ENCODE data around the gene TENM3. TPM values are rescaled to one million over a fixed set of nuclear protein-coding genes. Genes with fewer than 3 reads are reported as not detected.

Gene TENM3
- total RNA-seq, 3 donors from 2014 or later, result 0.58 to 19.2 (median 0.70) TPM

DNA sequence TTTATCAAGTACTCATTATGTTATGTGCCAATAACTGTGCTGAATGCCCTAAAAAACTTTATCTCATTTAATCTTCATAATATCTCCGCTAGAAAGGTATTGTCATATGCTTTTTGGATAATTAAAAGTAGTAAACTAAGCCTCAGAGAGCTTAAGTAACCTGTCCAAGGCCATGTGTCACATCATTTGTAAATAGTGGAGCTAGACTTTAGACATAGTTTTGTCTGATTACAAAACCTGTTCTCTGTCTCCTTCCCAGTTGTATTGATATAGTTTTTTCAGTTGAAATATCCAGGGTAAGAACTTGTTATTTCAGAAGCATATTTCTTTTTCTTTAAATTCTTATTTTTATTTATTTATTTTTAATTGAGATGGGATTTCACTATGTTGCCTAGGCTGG is 66.7 kb downstream of the TENM3 start:
- Histone ChIP-seq H3K4me3 (no peak overlapping the region), H3K36me3 (ENCODE audit: low read depth) (no peaks in the 10 kb centered on the region), H3K9me3 (peaks cover 13% of the 10 kb centered on the region), H3K4me1 (ENCODE audit: low read depth) (no peaks in the 10 kb centered on the region)
- intact Hi-C loops (cut with DNase I, micrococcal nuclease), result no loop called here
- DNase-seq (no peak), ATAC-seq (no peak)
- TF ChIP-seq, protein P1, sequence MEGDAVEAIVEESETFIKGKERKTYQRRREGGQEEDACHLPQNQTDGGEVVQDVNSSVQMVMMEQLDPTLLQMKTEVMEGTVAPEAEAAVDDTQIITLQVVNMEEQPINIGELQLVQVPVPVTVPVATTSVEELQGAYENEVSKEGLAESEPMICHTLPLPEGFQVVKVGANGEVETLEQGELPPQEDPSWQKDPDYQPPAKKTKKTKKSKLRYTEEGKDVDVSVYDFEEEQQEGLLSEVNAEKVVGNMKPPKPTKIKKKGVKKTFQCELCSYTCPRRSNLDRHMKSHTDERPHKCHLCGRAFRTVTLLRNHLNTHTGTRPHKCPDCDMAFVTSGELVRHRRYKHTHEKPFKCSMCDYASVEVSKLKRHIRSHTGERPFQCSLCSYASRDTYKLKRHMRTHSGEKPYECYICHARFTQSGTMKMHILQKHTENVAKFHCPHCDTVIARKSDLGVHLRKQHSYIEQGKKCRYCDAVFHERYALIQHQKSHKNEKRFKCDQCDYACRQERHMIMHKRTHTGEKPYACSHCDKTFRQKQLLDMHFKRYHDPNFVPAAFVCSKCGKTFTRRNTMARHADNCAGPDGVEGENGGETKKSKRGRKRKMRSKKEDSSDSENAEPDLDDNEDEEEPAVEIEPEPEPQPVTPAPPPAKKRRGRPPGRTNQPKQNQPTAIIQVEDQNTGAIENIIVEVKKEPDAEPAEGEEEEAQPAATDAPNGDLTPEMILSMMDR (IDR thresholded peaks at IDR 0.05), result no peak

DNA sequence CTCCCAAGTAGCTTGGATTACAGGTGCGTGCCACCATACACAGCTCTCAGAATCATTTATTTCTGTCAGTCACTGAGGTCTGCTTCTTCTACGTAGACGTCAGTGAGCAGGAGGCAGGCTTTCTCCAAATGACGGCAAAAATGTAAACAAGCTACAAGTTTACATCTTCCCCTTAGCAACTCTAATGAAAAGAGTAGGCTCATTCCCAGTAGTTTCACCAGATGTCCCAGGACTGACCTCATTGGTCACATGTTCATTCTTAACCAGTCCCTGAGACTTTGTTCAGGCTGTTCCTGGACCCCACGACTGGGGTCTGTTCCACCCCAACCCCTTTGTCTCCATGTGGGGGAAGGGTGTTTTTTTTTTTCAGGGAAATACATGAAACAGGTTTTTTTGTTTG is 67.1 kb downstream of the TENM3 start:
- Histone ChIP-seq H3K4me3 (no peak overlapping the region), H3K36me3 (ENCODE audit: low read depth) (no peaks in the 10 kb centered on the region), H3K9me3 (peaks cover 17% of the 10 kb centered on the region), H3K4me1 (ENCODE audit: low read depth) (no peaks in the 10 kb centered on the region)
- ATAC-seq, result no peak
- TF ChIP-seq, protein P1 (IDR thresholded peaks at IDR 0.05), result no peak
- intact Hi-C loops (cut with DNase I, micrococcal nuclease), result no loop called here
- DNase-seq, result no peak

DNA sequence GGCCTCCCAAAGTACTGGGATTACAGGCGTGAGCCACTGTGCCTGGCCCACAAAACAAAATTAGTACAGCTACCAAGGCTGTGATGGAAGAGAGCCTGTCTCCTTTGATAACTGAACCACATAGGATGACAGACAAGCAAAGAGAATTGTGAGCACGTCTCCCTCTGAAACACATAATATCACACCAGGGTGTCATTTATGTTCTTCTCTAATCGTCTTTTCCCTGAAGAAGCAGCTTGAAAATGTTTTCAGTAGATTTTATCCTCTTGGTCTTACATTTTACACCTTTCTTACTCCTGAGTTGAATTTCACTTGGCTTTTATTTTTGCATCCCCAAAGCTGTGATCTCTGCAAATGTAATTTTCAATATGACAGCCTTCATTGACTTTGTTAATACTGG is 67.8 kb downstream of the TENM3 start:
- intact Hi-C loops (cut with DNase I, micrococcal nuclease), result no loop called here
- DNase-seq (no peak), ATAC-seq (no peak)
- Histone ChIP-seq H3K4me1 (ENCODE audit: low read depth) (no peaks in the 10 kb centered on the region), H3K4me3 (no peak overlapping the region), H3K36me3 (ENCODE audit: low read depth) (no peaks in the 10 kb centered on the region), H3K9me3 (peaks cover 21% of the 10 kb centered on the region)
- TF ChIP-seq, protein P1 (IDR thresholded peaks at IDR 0.05), result no peak

DNA sequence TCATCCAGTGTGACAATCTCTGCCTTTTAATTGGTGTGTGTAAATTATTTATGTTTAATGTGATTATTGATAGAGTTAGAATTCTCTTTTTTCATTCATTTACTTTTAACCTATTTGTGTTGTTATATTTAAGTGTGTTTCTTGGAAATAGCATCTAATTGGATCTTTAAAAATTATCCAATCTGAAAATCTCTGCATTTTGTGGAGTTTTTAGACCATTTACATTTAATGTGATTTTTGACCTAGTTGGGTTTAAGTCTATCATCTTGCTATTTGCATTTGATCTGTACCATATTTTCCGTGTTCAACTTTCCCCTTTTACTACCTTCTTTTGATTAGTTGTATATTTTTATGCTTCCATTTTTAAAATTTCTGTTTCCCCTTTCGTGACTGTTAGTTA is 71.3 kb downstream of the TENM3 start:
- TF ChIP-seq, protein P1 (IDR thresholded peaks at IDR 0.05), result no peak
- Histone ChIP-seq H3K4me1 (ENCODE audit: low read depth) (no peaks in the 10 kb centered on the region), H3K9me3 (peaks cover 21% of the 10 kb centered on the region), H3K4me3 (no peak overlapping the region), H3K36me3 (ENCODE audit: low read depth) (no peaks in the 10 kb centered on the region)
- ATAC-seq (no peak), DNase-seq (no peak)
- intact Hi-C loops (cut with DNase I, micrococcal nuclease), result no loop called here

DNA sequence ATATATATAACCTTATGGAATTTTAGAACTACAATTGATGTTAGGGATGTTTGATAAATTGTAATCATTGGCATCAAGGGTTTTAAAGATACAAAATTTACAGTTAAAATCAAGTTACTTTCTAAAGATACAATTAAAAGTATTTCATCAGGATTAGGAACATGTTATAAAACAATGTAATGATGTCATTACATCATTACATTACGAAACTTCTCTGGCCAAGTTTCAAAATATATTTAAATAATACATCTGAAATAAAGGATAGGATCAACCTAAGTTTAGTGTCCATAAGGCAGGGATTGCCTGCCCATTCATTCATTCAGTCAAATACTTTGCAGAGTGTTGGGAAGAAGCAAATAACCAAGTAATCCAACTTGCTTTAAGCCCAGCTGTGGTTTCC is 75.1 kb downstream of the TENM3 start:
- no peaks in the 10 kb centered on the region for H3K36me3 ChIP-seq (ENCODE audit: low read depth)
- peaks cover 21% of the 10 kb centered on the region for H3K9me3 ChIP-seq
- TF ChIP-seq, protein P1 (IDR thresholded peaks at IDR 0.05), result no peak
- no peak overlapping the region for H3K4me3 ChIP-seq
- no peak for DNase-seq
- H3K4me1 ChIP-seq (ENCODE audit: low read depth), result no peaks in the 10 kb centered on the region
- ATAC-seq, result no peak
- intact Hi-C loops (cut with DNase I, micrococcal nuclease), result no loop called here

DNA sequence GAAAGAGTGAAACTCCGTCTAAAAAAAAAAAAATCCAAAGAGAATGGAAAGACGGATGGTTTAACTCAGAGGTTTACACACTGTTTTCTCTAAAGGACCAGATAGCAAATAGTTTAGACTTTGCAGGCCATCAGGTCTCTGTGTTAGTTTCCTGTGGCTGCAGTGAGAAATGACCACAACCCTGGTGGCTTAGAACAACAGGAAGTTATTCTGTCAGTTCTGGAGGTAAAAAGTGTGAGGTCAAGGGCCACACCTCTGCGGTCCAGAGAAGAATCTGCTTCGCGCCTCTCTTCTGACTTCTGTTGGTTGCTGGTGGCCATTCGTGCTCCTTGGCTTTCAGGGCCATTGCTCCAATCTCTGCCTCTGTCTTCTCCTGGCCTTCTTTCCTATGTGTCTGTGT is 76.9 kb downstream of the TENM3 start:
- ATAC-seq, result no peak
- intact Hi-C loops (cut with DNase I, micrococcal nuclease), result no loop called here
- no peak for DNase-seq
- H3K4me1 ChIP-seq (ENCODE audit: low read depth), result no peaks in the 10 kb centered on the region
- TF ChIP-seq, protein P1 (IDR thresholded peaks at IDR 0.05), result no peak
- no peak overlapping the region for H3K4me3 ChIP-seq
- peaks cover 6% of the 10 kb centered on the region for H3K9me3 ChIP-seq
- H3K36me3 ChIP-seq (ENCODE audit: low read depth), result no peaks in the 10 kb centered on the region

Data from mucosa of descending colon (tissue), 3 donors.